Hypothalamus (tissue), 51 donors: ENCODE measurements around the gene PTGER4.
"Not testable (repeated sequence)": the region's sequence is repeated elsewhere in the genome, so short reads cannot be mapped to it uniquely, and the experiment has no call there.

Source experiments
- DNase-seq, 51 donors: peaks; one replicate each; lab custom pipeline; 2025; lab: John Stamatoyannopoulos, UW

PTGER4 gene

DNA sequence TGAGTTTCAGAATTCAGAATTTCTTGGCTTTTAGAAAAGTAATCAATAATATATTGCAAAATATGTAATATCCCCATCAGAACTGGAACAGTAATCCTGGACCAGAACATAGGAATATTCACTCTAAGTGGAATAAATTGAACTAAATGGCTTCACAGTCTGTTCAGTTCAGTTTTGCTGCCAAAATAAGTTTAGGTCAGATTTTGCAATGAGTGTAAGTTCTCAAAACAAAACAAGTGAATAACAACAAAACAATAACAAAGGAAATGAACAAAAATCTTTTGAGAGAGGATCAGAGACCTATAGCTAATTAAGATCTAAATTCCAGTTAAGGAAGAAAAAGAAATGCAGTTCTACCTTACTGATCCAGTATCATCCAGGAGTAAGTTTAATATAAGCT is 9.3 kb downstream of the PTGER4 start:
- no peak for DNase-seq

DNA sequence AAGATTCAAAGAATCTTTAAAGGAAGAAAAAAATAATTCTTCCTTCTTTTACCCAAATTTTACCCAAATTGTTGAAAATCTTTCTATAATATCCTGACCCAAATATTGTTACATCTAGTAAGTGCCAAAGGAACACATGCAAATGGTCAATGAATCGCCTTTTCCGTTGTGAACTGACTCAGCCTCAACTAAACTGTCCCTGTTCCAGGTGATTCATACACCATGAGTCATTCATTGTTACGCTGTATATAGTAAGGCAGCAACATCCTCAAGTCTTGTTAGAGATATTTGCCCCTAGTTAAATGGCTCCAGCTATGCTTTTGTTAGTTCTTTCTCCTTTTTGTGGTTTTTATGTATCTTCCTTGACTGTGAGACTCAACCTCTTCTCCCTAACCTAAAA is 9.7 kb downstream of the PTGER4 start:
- no peak for DNase-seq

DNA sequence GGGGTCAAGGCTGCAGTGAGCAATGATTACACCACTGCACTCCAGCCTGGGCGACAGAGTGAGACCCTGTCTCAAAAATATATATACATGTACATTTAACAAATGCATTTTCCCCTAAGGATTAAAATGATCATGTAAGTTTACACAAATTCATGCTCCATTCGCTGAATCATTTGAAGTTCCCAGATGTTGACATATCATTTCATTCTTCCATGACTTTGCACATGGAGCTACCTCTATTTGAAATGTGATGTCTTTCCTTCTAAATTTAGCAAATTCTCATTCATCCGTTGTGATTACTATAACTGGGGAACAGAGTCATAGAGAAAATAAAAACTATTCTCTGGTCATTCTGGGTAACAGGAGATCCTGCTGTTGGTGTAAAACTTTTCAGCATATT is 10.6 kb downstream of the PTGER4 start:
- no peak for DNase-seq

DNA sequence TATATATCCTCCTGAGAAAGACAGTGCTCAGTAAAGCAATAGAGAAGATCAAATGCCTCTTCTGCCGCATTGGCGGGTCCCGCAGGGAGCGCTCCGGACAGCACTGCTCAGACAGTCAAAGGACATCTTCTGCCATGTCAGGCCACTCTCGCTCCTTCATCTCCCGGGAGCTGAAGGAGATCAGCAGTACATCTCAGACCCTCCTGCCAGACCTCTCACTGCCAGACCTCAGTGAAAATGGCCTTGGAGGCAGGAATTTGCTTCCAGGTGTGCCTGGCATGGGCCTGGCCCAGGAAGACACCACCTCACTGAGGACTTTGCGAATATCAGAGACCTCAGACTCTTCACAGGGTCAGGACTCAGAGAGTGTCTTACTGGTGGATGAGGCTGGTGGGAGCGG is 12.2 kb downstream of the PTGER4 start:
- no peak for DNase-seq

DNA sequence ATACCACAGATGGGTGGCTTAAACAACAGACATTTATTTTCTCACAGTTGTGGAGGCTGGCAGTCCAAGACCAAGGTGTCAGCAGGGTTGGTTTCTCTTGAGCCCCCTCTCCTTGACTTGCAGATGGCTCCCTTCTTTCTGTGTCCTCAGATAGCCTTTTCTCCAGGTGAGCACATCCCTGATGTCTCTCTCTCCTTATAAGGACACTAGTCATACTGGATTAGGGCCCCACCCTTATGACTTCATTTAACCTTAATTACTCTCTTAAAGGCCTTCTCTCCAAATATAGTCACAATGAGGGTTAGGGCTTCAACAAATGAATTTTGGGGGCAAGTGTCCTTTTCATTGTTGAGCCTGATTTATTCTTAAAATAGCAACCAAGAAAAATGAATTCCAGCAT is 14.7 kb downstream of the PTGER4 start:
- no peak for DNase-seq

DNA sequence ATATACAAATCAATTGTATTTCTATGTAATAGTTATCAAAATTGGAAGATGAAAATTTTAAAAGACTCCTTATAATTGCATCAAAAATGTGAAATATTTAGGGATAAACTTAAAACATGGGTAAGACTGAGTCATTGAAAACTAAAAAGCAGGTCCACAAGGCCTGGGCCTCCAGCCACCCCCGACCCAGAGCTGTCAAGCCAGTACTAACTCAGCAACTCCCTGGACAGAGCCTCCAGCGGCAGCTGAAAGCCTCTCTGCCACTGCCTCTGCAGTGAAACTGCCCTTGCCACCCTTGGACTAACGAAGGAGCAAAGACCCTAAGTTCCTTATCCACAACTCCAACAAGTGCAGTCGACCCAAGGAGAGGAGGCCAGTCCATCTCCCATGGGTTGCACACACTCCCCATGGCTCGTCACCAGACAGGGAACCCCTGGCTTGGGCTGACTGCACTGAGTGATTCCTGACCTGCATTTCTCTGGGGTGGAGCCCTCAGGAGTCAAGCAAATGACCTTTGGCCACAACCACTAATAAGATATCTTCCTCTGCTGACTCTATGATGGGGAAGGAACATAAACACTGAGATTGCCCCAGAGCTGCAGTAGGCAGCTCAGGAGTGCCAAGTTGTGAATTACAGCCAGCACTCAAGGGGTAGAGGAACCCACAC is 20.5 kb downstream of the PTGER4 start:
- no peak for DNase-seq

DNA sequence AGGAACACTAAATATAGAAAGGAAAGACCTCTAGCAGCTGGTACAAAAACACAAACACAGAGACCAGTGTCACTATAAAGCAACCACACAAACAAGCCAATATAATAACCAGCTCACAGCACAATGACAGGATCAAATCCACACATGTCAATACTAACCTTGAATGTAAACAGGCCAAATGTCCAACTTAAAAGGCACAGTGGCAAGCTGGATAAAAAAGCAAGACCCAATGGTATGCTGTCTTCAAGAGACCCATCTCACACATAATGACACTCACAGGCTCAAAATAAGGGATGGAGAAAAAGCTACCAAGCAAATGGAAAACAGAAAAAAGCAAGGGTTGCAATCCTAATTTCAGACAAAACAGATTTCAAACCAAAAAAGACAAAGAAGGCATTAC is 22.3 kb downstream of the PTGER4 start:
- not testable (repeated sequence) for DNase-seq

DNA sequence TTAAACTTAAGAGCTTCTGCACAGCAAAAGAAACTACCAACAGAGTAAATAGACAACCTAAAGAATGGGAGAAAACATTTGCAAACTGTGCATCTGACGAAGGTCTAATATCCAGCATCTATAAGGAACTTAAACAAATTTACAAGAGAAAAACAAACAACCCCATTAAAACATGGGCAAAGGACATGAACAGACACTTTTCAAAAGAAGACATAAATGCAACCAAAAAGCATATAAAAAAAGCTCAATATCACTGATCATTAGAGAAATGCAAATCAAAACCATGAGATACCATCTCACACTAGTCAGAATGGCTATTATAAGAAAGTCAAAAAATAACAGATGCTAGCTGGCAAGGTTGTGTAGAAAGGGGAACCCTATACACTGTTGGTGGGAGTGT is 25.8 kb downstream of the PTGER4 start:
- DNase-seq: not testable (repeated sequence)

DNA sequence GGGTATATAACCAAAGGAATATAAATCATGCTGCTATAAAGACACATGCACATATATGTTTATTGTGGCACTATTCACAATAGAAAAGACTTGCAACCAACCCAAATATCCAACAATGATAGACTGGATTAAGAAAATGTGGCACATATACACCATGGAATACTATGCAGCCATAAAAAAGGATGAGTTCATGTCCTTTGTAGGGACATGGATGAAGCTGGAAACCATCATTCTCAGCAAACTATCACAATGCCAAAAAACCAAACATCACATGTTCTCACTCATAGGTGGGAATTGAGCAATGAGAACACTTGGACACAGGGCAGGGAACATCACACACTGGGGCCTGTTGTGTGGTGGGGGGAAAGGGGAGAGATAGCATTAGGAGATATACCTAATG is 30.9 kb downstream of the PTGER4 start:
- not testable (repeated sequence) for DNase-seq

DNA sequence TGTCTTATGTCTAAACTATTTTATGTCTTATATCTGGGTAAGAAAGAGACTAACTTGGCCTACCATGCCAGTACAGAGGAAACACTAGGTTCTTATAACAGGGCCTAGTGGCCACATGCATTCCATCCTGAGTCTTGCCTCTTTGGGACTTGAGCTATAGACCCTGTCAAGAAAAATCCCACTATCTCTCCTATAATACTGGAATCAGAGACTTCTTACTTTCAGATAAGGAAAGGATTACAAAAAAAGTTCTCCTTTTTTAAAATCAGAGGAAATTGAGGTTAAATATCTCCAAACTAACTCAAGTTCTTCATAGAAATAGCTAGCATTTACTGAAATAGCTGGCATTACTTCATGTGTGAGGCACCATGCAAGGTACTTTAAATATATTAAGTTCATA is 34.3 kb downstream of the PTGER4 start:
- no peak for DNase-seq

DNA sequence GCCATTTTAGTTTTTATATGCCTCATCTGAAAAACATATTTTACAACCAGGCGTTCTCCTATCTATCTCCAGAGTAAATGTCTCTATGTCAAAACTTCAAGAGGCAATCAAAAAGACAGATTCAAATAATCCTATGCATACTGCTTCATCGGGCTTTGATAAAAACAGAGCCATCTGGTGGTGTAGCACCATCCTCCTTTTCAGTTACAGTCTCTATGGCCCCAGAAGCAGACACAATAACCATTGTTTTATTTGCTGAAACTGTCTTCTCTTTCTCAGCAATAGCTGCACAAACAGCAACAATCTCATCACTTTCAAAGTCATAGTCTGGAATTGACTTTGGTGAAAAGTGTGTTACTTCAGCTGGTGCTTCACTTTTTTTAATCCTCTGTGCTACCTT is 36.3 kb downstream of the PTGER4 start:
- peak in 6 of 51 donors; percentile 3 to 65 (median 14) for DNase-seq

DNA sequence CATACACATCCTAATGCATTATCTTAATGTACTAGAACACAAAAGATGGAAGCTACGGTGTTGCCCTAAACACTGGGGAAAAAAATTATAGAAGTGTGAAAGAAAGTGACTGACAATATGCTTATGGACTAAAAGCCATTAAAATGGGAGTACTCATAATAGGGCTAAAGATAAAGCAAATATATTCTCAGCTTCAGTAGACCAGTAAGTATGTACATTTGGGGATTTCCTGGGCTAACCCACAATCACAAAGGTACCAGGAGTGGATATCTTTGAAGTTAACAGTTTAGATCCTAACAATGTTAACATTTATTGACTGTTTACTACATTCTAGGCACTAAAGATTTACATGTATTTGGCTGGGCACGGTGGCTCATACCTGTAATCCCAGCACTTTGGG is 36.9 kb downstream of the PTGER4 start:
- no peak for DNase-seq

DNA sequence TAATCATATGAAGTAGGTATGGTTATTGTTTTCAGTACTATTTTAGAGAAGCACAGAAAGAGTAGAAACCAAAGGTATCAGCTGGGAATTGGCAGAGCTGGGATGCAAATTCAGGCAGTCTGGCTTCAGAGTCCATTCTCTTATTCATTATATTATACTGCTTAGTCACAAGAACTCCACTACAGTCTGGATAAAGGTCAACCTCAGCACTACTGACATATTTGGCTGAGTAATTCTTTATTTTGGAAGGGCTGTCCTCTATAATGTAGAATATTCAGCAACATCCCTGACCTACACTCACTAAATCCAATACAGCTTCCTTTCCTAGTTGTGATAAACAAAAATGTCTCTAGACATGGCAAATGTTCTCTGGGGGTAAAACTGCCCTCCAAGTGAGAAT is 37.6 kb downstream of the PTGER4 start:
- no peak for DNase-seq

DNA sequence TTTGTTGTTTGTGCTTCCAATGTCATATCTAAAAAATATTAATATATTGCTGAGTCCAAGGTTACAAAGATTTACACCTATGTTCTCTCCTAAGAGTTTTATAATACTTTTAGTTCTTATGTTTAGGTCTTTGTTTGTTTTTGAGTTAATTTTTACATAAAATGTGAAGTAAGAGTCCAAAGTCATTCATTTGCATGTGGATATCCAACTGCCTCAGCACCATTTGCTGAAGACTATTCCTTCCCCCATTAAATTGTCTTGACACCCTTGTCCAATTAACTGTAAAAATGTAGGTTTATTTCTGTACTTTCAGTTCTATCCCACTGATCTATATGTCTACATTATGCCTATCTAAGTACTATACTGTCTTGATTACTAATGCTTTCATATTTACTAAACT is 40.4 kb downstream of the PTGER4 start:
- no peak for DNase-seq

DNA sequence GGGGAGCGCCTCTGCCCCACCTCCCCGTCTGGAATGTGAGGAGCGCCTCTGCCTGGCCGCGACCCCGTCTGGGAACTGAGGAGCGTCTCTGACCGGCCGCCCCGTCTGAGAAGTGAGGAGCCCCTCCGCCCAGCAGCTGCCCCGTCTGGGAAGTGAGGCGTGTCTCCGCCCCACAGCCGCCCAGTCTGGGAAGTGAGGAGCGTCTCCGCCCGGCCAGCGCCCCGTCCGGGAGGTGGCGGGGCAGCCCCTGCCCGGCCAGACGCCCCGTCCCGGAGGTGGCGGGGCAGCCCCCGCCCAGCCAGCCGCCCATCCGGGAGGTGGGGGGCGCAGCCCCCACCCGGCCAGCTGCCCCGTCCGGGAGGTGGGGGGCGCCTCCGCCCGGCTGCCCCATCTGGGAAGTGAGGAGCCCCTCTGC is 42.8 kb downstream of the PTGER4 start:
- not testable (repeated sequence) for DNase-seq

DNA sequence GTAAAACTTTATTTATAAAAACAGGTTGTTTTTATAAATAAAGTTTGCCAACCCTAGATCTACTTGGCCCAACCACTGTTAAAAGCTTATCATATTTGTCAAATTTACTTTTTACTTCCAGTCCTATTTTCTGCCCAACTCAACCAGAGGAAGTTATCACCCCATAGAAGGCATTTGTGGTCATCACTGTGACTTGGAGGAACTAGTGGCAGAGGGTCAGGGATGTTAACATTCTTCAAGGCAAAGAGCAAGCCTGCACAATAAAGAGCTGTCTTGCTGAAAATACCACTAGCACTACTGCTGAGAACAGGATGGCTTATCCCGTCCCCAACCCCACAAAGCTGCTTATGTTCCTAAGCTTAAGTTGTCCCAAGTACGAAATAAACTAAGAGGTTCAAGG is 53.7 kb downstream of the PTGER4 start:
- no peak for DNase-seq

DNA sequence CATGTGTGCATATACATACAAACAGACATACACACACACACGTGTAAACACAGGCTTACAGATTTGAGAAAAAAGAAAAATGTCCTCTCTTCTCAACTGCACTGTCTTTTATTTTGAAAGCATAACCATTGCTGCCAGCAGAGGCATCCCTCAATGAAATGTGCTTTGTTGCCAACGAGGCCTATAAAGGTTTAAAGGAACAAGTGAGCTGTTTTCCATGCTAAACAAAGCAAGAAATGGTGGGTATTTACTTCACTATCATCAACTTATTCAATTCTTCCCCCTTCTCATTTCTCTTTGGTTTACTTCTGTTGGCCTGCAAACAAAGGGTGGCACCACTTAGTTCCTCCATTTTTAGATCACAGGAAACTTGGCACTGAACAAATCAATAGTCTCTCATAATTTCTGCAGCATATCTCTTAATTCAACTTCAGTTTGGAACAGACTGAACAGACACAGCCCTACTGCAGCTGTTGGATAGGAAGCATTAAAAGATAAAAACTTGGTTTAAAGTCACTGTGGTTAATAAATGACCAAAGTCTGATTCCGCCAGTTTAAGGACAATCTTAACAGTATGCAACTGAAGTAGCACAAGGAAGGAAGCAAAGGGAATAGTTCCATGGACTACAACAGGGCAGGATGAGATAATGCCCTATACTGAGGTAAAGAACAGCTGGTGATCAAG is 54.3 kb downstream of the PTGER4 start:
- DNase-seq: peak in 1 of 51 donors; percentile 8

DNA sequence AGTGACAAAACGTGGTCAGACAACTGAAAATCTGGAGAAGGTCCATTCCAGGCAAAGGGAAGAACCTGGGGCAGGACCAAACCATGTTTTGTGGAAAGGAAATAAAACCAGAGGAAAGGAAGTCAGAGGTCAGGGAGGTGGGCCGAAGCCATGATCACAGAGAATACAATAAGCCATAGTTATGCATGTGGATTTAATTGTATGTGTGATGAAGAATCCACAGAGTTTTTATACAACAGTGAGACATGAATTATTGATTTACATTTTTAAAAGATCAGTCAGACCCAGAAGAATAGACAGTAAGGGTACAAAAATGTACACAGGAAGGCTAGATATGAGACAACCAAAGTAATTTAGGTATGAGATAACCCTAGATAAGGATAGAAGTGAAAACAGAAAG is 55.3 kb downstream of the PTGER4 start:
- no peak for DNase-seq

DNA sequence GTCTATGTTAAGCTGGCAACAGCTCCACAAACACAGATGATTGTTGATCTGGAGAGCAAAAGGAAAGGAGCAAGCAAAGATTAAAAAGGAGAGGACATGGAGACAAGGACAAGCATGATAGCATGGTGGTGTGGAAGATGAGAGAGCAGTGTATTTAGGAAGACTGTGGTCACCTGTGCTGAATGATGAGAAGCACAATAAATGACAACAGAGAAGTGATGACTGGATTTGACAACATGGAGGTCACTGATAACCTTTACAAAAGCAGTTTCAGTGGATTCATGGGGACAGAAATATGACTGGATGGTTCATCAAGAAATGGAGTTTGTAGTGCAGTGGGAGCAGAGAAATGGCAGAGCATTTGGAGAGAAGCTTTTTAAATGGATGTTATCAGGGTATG is 55.9 kb downstream of the PTGER4 start:
- no peak for DNase-seq

DNA sequence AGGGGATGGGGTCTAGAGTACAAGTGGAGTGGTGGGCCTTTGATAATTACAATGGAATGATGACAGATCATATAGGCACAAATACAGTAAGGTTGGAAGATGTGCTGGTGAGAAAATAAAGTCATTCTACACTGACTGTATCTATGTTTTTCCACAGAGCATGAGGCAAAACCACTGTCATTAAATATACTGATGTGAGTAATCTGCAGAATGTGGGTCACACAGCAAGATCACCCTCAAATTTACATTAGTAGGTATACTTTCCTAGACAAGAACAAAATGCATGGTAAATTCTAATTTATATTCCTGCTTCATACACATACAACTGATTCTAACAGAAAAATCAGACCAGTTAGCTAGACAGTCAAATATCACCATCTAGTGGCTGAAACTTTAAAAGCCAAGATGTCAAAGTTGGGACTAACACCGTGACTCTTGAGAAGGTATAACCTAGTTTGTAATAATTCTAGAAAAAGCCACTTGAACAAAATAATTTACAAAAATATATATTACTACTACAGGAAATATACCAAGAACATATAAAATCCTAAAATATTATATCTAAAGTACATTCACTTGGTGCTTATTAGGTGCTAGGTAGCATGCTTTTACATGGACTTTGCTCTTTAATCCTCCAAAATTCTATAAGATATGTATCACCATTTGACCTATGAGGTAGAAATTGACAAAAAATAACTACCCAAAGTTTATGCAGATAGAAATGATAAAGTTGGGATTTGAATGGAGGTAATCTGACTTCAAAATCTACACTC is 56.6 kb downstream of the PTGER4 start:
- DNase-seq: peak in 3 of 51 donors; percentile 1 to 47 (median 19)

DNA sequence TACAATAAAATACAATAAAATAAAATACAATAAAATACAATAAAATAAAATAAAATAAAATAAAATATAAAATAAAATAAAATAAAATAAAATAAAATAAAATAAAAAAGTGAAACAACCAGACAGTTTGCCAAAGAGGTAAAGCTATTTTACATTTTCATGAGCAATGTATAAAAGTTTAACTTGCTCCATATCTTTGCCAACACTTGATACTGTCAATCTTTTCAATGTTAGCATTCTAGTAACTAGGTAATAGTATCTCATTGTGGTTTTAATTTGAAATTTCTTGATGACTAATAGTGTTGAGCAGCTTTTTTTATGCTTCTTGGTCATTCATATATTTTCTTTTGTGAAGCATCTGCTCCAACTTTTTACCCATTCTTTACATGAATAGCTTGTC is 58.8 kb downstream of the PTGER4 start:
- DNase-seq: no peak
